ENCODE data around the gene DAPK1. TPM values are rescaled to one million over a fixed set of nuclear protein-coding genes. Genes with fewer than 3 reads are reported as not detected.

DAPK1 gene
- total RNA-seq, 1 donor from 2014 or later: 17.8 TPM

GRCh38 chr9:87675906-87676515 is 178.3 kb downstream of the DAPK1 start:
- Histone ChIP-seq H3K4me3 (no peak overlapping the region), H3K9me3 (no peaks in the 10 kb centered on the region), H3K36me3 (no peaks in the 10 kb centered on the region), H3K4me1 (no peaks in the 10 kb centered on the region), H3K27me3 (no peaks in the 10 kb centered on the region), H3K27ac (no peak overlapping the region)
- TF ChIP-seq CTCF (IDR thresholded peaks at IDR 0.05): no peak
- no peak for DNase-seq (ENCODE audit: low spot score in 2 of 2)
- intact Hi-C loops (cut with DNase I): no loop called here

- Histone ChIP-seq H3K9me3 (no peaks in the 10 kb centered on the region), H3K4me1 (no peaks in the 10 kb centered on the region), H3K27me3 (no peaks in the 10 kb centered on the region), H3K36me3 (no peaks in the 10 kb centered on the region), H3K4me3 (no peak overlapping the region), H3K27ac (no peak overlapping the region)
- TF ChIP-seq CTCF (IDR thresholded peaks at IDR 0.05): no peak
- DNase-seq (ENCODE audit: low spot score in 2 of 2): peak in 1 of 2 donors; percentile 25
- intact Hi-C loops (cut with DNase I): no loop called here
Measured at GRCh38 chr9:87676976-87677775, 179.5 kb downstream of the DAPK1 start.

DNA sequence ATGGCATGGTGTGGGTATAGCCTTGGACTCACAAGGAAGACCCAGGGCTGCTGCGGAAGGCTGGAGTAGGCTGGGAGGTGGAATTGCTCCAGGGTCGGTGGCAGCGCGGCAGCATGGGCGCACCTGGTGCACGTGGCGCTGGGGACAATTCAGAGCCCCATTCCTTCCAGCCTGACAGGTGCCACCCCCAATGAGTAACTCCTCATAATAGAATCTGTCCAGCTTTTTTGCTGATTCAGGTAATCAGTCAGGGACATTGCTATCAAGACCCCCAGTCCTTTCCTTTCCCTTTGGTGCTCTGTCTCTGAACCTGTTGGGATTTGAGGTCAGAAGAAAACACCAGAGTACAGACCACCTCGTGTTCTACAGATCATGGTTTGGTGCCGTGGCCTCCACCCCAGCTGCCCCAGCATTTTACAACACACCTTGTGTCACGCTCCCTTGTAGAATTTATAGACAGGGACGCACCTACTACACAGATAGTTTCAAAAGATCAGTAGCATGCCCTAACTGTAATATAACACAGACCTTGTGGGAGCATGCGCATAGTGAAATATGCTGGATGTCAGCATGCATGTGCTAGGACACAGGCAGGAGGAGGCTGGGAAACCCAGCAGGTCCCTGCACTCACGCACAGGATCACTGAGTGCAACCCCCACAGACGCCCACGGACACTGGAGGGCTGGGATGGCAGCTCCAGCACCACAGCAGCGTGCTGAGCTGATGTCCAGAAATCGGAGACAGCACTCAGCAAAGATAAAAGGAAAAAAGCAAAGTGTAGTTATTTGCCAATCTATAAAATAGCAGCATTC is 180.3 kb downstream of the DAPK1 start:
- no peaks in the 10 kb centered on the region for H3K4me1 ChIP-seq
- no peaks in the 10 kb centered on the region for H3K9me3 ChIP-seq
- no peaks in the 10 kb centered on the region for H3K36me3 ChIP-seq
- no peaks in the 10 kb centered on the region for H3K27me3 ChIP-seq
- no peak overlapping the region for H3K4me3 ChIP-seq
- no peak for DNase-seq (ENCODE audit: low spot score in 2 of 2)
- intact Hi-C loops (cut with DNase I): no loop called here
- TF ChIP-seq CTCF (IDR thresholded peaks at IDR 0.05): no peak
- no peak overlapping the region for H3K27ac ChIP-seq

DNA sequence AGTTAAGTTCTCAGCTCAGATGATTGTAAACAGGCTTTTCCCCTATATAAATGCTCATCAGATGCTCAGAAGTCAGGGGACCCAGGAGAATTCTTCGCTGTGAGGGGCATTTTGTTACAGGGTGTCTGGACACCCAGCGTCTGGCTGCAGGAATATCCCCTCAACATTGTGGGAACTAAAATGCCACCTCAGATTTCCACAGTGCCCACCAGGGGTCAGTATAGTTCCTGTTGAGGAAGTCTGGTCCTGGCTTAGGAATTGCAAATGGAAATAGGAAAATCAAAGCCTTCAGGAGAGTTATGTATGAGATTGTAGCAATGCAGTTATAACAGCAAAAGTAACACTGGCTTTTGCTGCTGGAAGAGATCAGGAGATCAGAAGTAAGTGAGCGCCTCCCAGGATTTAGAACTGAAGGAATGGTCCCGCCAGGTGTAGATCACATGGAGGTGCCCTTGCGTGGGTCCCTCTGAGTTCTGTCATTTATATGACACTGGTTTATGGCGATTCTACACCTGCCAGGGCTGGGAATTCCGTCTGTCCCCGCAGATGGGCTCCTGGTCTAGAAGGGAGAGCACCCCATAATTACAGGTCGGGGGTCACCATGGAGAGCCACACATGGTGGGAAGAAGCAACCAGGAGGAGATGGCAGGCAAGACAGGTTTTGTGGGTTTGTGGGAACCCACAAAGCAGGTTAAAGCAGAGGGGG is 181.1 kb downstream of the DAPK1 start:
- no peak overlapping the region for H3K4me3 ChIP-seq
- no peaks in the 10 kb centered on the region for H3K27me3 ChIP-seq
- no peaks in the 10 kb centered on the region for H3K4me1 ChIP-seq
- peak; percentile 54 to 82 (median 66) for TF ChIP-seq CTCF (IDR thresholded peaks at IDR 0.05)
- intact Hi-C loops (cut with DNase I): no loop called here
- no peaks in the 10 kb centered on the region for H3K36me3 ChIP-seq
- H3K27ac ChIP-seq: no peak overlapping the region
- peak in 1 of 2 donors; percentile 71 for DNase-seq (ENCODE audit: low spot score in 2 of 2)
- no peaks in the 10 kb centered on the region for H3K9me3 ChIP-seq

- intact Hi-C loops (cut with DNase I): no loop called here
Measured at GRCh38 chr9:87681271-87682061, 183.8 kb downstream of the DAPK1 start.

More at GRCh38 chr9:87681271-87682061, 183.8 kb downstream of the DAPK1 start:
- no peaks in the 10 kb centered on the region for H3K36me3 ChIP-seq
- no peaks in the 10 kb centered on the region for H3K4me1 ChIP-seq
- no peak overlapping the region for H3K27ac ChIP-seq
- no peaks in the 10 kb centered on the region for H3K27me3 ChIP-seq
- DNase-seq (ENCODE audit: low spot score in 2 of 2): no peak
- H3K4me3 ChIP-seq: no peak overlapping the region
- no peak for TF ChIP-seq CTCF (IDR thresholded peaks at IDR 0.05)
- H3K9me3 ChIP-seq: no peaks in the 10 kb centered on the region
